OCI-LY7 (cell line): Measurements from ENCODE around the gene CYB5R4.

ENCODE experiments used
- CTCF ChIP-seq: fragments of 200-600 bp; sonication (generic); conservative IDR thresholded peaks from 2 replicates; pipeline ENCODE4 v1.5.1; 2014; ENCODE audit warnings: mild to moderate bottlenecking, antibody characterized with exemption, low read length, moderate library complexity, mixed read lengths
- EZH2phosphoT487 ChIP-seq: fragments of 200-600 bp; sonication (generic); IDR thresholded peaks from 2 replicates; pipeline ENCODE4 v1.6.1; 2018; ENCODE audit warnings: low read depth, borderline replicate concordance, mild to moderate bottlenecking, mixed run types, antibody characterized with exemption, low read length, moderate library complexity, mixed read lengths

- TF ChIP-seq CTCF (no peak), EZH2phosphoT487 (no peak)
These were observed 36.8 kb upstream of the CYB5R4 start for GRCh38 chr6:83822629-83823169.
